Transverse colon (tissue), 4 donors: Measurements from ENCODE around the gene SLU7. TPM values are rescaled to one million over a fixed set of nuclear protein-coding genes. Genes with fewer than 3 reads are reported as not detected.
A peak's percentile ranks its signal among the peaks of the same experiment; 100 is the strongest.

Experiments
- DNase-seq: peaks from one replicate; pipeline ENCODE4 v3.0.0-alpha.2; 2019
- H3K27ac ChIP-seq, 4 donors: fragments of 200-600 bp; sonication (generic); 2 replicates each; pipeline ENCODE4 v1.5.1; 2016 to 2018; ENCODE audit warnings: inconsistent platforms in 4 of 4
- H3K27me3 ChIP-seq: fragments of 200-600 bp; sonication (generic); 2 replicates; pipeline ENCODE4 v1.5.1; 2017; ENCODE audit warnings: inconsistent platforms
- H3K36me3 ChIP-seq, 4 donors: fragments of 200-600 bp; sonication (generic); 2 replicates each; pipeline ENCODE4 v1.5.1; 2017 to 2019; ENCODE audit warnings: inconsistent platforms in 4 of 4
- H3K4me1 ChIP-seq, 4 donors: fragments of 200-600 bp; sonication (generic); 2 replicates each; pipeline ENCODE4 v1.5.1; 2017 to 2020; ENCODE audit warnings: inconsistent platforms in 4 of 4
- H3K4me3 ChIP-seq, 4 donors: fragments of 200-600 bp; sonication (generic); 1 replicate in 1 of 4; 2 replicates in 3 of 4; pipeline versions ENCODE4 v1.5.1 to v1.6.1; 2017 to 2019; ENCODE audit warnings: inconsistent platforms in 4 of 4
- H3K9me3 ChIP-seq, 2 donors: fragments of 200-600 bp; sonication (generic); 2 replicates each; pipeline ENCODE4 v1.5.1; 2017 to 2019; ENCODE audit warnings: inconsistent platforms in 2 of 2
- CTCF ChIP-seq, 5 experiments: fragments of 200-600 bp in 3 of 5; fragments of 450-650 bp in 2 of 5; sonication (generic) in 3 of 5; IDR thresholded peaks; 1 replicate in 2 of 5; 2 replicates in 3 of 5; pipeline ENCODE4 v1.5.1; 2016 to 2017; ENCODE audit warnings: antibody characterized with exemption in 5 of 5, inconsistent platforms in 3 of 5, mild to moderate bottlenecking in 2 of 5, moderate library complexity in 1 of 5
- EP300 ChIP-seq: sonication (generic); formaldehyde crosslinking; IDR thresholded peaks from one replicate; pipeline ENCODE4 v1.6.1; 2017; ENCODE audit warnings: antibody characterized with exemption, low read depth
- POLR2A ChIP-seq: fragments of 450-650 bp; IDR thresholded peaks from one replicate; pipeline ENCODE4 v1.6.1; 2016; ENCODE audit warnings: antibody characterized with exemption, mild to moderate bottlenecking, moderate library complexity
- POLR2AphosphoS5 ChIP-seq, 3 donors: sonication (generic); formaldehyde crosslinking; IDR thresholded peaks; one replicate each; pipeline ENCODE4 v1.6.1; 2016; ENCODE audit warnings: antibody characterized with exemption in 3 of 3
- WGBS, 2 donors: methylation state at CpG; one replicate each; pipeline ENCODE4 v1.1.5; 2018; ENCODE audit warnings: low coverage in 1 of 2; 5-methylcytosine and 5-hydroxymethylcytosine counted together
- in situ Hi-C, 4 donors: fragments of 200-750 bp; cut with MboI; loops; one replicate each; pipeline versions ENCODE4 v1.15.0 to v1.15.1; 2017; ENCODE audit warnings: low sequenced_read_pairs in 3 of 4, low pct_ligation_motif_present in 1 of 4, low pct_unique_long_range_greater_than_20kb in 1 of 4
- intact Hi-C: fragments of 100-400 bp; cut with DNase I; formaldehyde crosslinking; loops from one replicate; pipeline ENCODE4 v1.15.1; 2023; ENCODE audit warnings: low total_unique reads
- total RNA-seq, 4 donors: library from RNA; depleted of rRNA; stranded (reverse); fragments of >200 nt; gene quantifications; one replicate each; pipeline ENCODE4 v1.1.0, GENCODE V29; 2016

Gene SLU7
- 10 to 100 TPM; 10.5 to 69.2 (median 52.5) TPM for total RNA-seq

- H3K27me3 ChIP-seq = no peaks in the 10 kb centered on the region
- no peaks in the 10 kb centered on the region for H3K9me3 ChIP-seq
- H3K27ac ChIP-seq = peak within 1 kb of the TSS; percentile 84 to 92 (median 88)
- intact Hi-C loops = no loop called here
- peaks cover 18 to 44% (median 24%) of the 10 kb centered on the region in 4 donors for H3K4me1 ChIP-seq
- peak; percentile 96 for DNase-seq
- peaks cover 0 to 10% (median 5%) of the 10 kb centered on the region in 4 donors for H3K36me3 ChIP-seq
- 0 to 1% methylated on average over 29 to 48 of the region's 48 CpGs for WGBS, 2 donors
- in situ Hi-C loops = no loop called here
- H3K4me3 ChIP-seq = peak within 1 kb of the TSS; percentile 68 to 85 (median 69)
- TF ChIP-seq POLR2AphosphoS5 (IDR thresholded peaks at IDR 0.05) = peak; percentile 73 to 91 (median 87)
- TF ChIP-seq EP300 = no peak
- no peak for TF ChIP-seq CTCF (IDR thresholded peaks at IDR 0.05)
- peak; percentile 88 for TF ChIP-seq POLR2A
These were observed at the start of gene SLU7 for GRCh38 chr5:160418561-160419457. Gene SLU7, minus strand, starts transcription at chr5:160419081. Its CDS starts 3,787 bp downstream, at chr5:160415294.

GRCh38 chr5:160468363-160468975, 49.6 kb upstream of the SLU7 start:
- Histone ChIP-seq H3K36me3 (no peaks in the 10 kb centered on the region), H3K27me3 (no peaks in the 10 kb centered on the region), H3K9me3 (no peaks in the 10 kb centered on the region), H3K27ac (peak overlapping the region; percentile 64 to 77 (median 70)), H3K4me1 (peaks cover 10 to 55% (median 31%) of the 10 kb centered on the region in 4 donors), H3K4me3 (peak overlapping the region in 2 of 4 donors; percentile 13 to 43)
- in situ Hi-C loops (no loop called here), intact Hi-C loops (no loop called here)
- TF ChIP-seq CTCF (IDR thresholded peaks at IDR 0.05) = no peak
- no peak for TF ChIP-seq POLR2AphosphoS5 (IDR thresholded peaks at IDR 0.05)
- TF ChIP-seq EP300 = no peak
- TF ChIP-seq POLR2A = no peak
- DNase-seq = no peak
- 11 to 22% methylated on average over 3 of the region's 3 CpGs for WGBS, 2 donors

GRCh38 chr5:160467555-160468362, 48.9 kb upstream of the SLU7 start:
- WGBS, 2 donors = 0 to 10% methylated on average over 1 to 24 of the region's 29 CpGs
- no peaks in the 10 kb centered on the region for H3K9me3 ChIP-seq
- DNase-seq = peak; percentile 88
- intact Hi-C loops = no loop called here
- in situ Hi-C loops = no loop called here
- H3K36me3 ChIP-seq = no peaks in the 10 kb centered on the region
- no peaks in the 10 kb centered on the region for H3K27me3 ChIP-seq
- H3K4me3 ChIP-seq = peak overlapping the region in 3 of 4 donors; percentile 13 to 43 (median 31)
- peaks cover 10 to 55% (median 31%) of the 10 kb centered on the region in 4 donors for H3K4me1 ChIP-seq
- H3K27ac ChIP-seq = peak overlapping the region; percentile 64 to 77 (median 70)
- no peak for TF ChIP-seq EP300
- TF ChIP-seq POLR2A = peak; percentile 22
- TF ChIP-seq POLR2AphosphoS5 (IDR thresholded peaks at IDR 0.05) = peak in 2 of 3 donors; percentile 6 to 49
- no peak for TF ChIP-seq CTCF (IDR thresholded peaks at IDR 0.05)
